Peyer's patch (tissue), 4 donors: ENCODE results near the gene PAK6.

ENCODE experiments used
- CTCF ChIP-seq, 6 experiments: fragments of 450-650 bp in 4 of 6; fragments of 200-600 bp in 2 of 6; sonication (generic) in 1 of 6; IDR thresholded peaks; one replicate each; pipeline ENCODE4 v1.5.1; 2017 to 2019; ENCODE audit warnings: antibody characterized with exemption in 6 of 6, mild to moderate bottlenecking in 3 of 6, moderate library complexity in 1 of 6
- POLR2A ChIP-seq, 2 donors: fragments of 450-650 bp; IDR thresholded peaks; one replicate each; pipeline ENCODE4 v1.5.1; 2017; ENCODE audit warnings: antibody characterized with exemption in 2 of 2, mild to moderate bottlenecking in 2 of 2, moderate library complexity in 2 of 2

- TF ChIP-seq CTCF (IDR thresholded peaks at IDR 0.05) (no peak), POLR2A (IDR thresholded peaks at IDR 0.05) (no peak)
These were observed 9.5 kb upstream of the PAK6 start for GRCh38 chr15:40229316-40229715.
